ENCODE measurements around the gene FLCN. TPM values are rescaled to one million over a fixed set of nuclear protein-coding genes. Genes with fewer than 3 reads are reported as not detected.

FLCN gene
- total and polyA plus RNA-seq, 4 donors = 8.5 to 46.7 (median 28.4) TPM

DNA sequence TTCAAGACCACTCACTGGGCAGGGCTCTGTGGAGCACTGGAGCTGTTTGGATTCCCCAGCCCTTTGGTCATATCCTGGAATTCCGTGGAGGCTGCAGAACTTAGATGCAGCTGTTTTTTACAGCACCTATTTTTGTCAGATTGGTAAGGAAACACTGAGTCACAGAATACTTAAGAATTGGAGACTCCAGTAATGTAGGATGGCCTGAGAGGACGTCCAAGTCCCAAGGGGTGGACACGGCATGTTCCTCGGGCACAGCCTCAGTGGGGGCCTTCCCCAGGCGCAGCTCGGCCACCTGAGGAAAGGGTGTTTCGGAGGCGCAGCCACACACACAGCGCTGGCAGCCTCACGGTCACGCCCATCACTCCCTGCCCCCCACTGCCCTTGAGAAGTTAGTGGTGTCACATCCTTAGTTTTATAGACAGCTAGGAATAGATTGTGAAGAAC is 45.6 kb downstream of the FLCN start:
- no peak overlapping the region for H3K9ac ChIP-seq (ENCODE audit: low read depth in 1 of 2, low read length in 2 of 2)

DNA sequence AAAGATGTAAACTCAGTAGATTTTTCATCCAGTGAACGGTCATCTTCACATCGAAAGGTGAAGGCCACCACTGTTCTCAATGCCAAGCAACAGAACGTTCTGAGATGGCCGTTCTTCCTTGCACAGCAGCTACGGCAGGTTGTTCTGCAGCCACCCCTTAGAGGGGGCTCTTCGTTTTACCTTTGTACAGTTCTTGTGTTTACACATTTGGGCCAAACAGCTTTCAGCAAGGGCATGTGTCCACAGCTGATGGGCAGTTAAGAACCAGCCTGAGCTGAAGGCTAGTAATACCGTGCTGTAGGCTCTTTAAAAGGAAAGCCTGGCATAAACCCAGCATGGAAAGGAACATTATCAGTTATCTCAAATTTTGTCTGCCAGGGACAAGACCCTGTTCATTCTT is 46.8 kb downstream of the FLCN start:
- H3K36me3 ChIP-seq (ENCODE audit: control insufficient read depth in 4 of 4, insufficient read depth in 3 of 4, low read depth in 1 of 4, low read length in 3 of 4) = peaks cover 0 to 12% (median 1%) of the 10 kb centered on the region in 4 donors
- TF ChIP-seq FOXA1 (IDR thresholded peaks at IDR 0.05) (no peak), JUND (IDR thresholded peaks at IDR 0.05) (no peak), FOXA2 (IDR thresholded peaks at IDR 0.05) (no peak), HNF4A (conservative IDR thresholded peaks at IDR 0.05) (no peak), EGR1 (IDR thresholded peaks at IDR 0.05; ENCODE audit: low read depth in 2 of 2) (no peak), SP1 (IDR thresholded peaks at IDR 0.05) (no peak), RAD21 (IDR thresholded peaks at IDR 0.05) (no peak), GABPA (IDR thresholded peaks at IDR 0.05 in 1 of 2, conservative IDR thresholded peaks at IDR 0.05 in 1 of 2) (no peak), HNF4G (IDR thresholded peaks at IDR 0.05) (no peak), RXRA (IDR thresholded peaks at IDR 0.05) (no peak), NR2F2 (IDR thresholded peaks at IDR 0.05) (no peak), YY1 (IDR thresholded peaks at IDR 0.05) (no peak), TAF1 (conservative IDR thresholded peaks at IDR 0.05) (no peak)
- TF ChIP-seq, protein P1, sequence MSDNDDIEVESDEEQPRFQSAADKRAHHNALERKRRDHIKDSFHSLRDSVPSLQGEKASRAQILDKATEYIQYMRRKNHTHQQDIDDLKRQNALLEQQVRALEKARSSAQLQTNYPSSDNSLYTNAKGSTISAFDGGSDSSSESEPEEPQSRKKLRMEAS (IDR thresholded peaks at IDR 0.05) = no peak
- TF ChIP-seq, protein P2, sequence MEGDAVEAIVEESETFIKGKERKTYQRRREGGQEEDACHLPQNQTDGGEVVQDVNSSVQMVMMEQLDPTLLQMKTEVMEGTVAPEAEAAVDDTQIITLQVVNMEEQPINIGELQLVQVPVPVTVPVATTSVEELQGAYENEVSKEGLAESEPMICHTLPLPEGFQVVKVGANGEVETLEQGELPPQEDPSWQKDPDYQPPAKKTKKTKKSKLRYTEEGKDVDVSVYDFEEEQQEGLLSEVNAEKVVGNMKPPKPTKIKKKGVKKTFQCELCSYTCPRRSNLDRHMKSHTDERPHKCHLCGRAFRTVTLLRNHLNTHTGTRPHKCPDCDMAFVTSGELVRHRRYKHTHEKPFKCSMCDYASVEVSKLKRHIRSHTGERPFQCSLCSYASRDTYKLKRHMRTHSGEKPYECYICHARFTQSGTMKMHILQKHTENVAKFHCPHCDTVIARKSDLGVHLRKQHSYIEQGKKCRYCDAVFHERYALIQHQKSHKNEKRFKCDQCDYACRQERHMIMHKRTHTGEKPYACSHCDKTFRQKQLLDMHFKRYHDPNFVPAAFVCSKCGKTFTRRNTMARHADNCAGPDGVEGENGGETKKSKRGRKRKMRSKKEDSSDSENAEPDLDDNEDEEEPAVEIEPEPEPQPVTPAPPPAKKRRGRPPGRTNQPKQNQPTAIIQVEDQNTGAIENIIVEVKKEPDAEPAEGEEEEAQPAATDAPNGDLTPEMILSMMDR (IDR thresholded peaks at IDR 0.05; ENCODE audit: low read depth, low read length, missing input control) = no peak
- TF ChIP-seq, protein P3, sequence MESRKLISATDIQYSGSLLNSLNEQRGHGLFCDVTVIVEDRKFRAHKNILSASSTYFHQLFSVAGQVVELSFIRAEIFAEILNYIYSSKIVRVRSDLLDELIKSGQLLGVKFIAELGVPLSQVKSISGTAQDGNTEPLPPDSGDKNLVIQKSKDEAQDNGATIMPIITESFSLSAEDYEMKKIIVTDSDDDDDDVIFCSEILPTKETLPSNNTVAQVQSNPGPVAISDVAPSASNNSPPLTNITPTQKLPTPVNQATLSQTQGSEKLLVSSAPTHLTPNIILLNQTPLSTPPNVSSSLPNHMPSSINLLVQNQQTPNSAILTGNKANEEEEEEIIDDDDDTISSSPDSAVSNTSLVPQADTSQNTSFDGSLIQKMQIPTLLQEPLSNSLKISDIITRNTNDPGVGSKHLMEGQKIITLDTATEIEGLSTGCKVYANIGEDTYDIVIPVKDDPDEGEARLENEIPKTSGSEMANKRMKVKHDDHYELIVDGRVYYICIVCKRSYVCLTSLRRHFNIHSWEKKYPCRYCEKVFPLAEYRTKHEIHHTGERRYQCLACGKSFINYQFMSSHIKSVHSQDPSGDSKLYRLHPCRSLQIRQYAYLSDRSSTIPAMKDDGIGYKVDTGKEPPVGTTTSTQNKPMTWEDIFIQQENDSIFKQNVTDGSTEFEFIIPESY (IDR thresholded peaks at IDR 0.05) = no peak
- TF ChIP-seq, protein P4, sequence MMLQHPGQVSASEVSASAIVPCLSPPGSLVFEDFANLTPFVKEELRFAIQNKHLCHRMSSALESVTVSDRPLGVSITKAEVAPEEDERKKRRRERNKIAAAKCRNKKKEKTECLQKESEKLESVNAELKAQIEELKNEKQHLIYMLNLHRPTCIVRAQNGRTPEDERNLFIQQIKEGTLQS (IDR thresholded peaks at IDR 0.05) = no peak
- TF ChIP-seq, protein P5, sequence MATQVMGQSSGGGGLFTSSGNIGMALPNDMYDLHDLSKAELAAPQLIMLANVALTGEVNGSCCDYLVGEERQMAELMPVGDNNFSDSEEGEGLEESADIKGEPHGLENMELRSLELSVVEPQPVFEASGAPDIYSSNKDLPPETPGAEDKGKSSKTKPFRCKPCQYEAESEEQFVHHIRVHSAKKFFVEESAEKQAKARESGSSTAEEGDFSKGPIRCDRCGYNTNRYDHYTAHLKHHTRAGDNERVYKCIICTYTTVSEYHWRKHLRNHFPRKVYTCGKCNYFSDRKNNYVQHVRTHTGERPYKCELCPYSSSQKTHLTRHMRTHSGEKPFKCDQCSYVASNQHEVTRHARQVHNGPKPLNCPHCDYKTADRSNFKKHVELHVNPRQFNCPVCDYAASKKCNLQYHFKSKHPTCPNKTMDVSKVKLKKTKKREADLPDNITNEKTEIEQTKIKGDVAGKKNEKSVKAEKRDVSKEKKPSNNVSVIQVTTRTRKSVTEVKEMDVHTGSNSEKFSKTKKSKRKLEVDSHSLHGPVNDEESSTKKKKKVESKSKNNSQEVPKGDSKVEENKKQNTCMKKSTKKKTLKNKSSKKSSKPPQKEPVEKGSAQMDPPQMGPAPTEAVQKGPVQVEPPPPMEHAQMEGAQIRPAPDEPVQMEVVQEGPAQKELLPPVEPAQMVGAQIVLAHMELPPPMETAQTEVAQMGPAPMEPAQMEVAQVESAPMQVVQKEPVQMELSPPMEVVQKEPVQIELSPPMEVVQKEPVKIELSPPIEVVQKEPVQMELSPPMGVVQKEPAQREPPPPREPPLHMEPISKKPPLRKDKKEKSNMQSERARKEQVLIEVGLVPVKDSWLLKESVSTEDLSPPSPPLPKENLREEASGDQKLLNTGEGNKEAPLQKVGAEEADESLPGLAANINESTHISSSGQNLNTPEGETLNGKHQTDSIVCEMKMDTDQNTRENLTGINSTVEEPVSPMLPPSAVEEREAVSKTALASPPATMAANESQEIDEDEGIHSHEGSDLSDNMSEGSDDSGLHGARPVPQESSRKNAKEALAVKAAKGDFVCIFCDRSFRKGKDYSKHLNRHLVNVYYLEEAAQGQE (IDR thresholded peaks at IDR 0.05) = no peak
- H3K27ac ChIP-seq (ENCODE audit: low read depth in 1 of 2, low read length in 2 of 2) = no peak overlapping the region
- H3K9ac ChIP-seq (ENCODE audit: low read depth in 1 of 2, low read length in 2 of 2) = no peak overlapping the region
- H3K4me1 ChIP-seq (ENCODE audit: control insufficient read depth in 4 of 4, insufficient read depth in 4 of 4, low read length in 3 of 4) = peaks cover 0 to 7% (median 0%) of the 10 kb centered on the region in 4 donors
- H3K9me3 ChIP-seq (ENCODE audit: control insufficient read depth in 4 of 4, low read length in 3 of 4) = no peaks in the 10 kb centered on the region
- no peak for DNase-seq (ENCODE audit: low spot score)
- no peaks in the 10 kb centered on the region for H3K27me3 ChIP-seq (ENCODE audit: control insufficient read depth in 4 of 4, insufficient read depth in 4 of 4, low read length in 3 of 4)
- WGBS = 77% methylated on average over 7 of the region's 7 CpGs
- no peak overlapping the region for H3K4me3 ChIP-seq (ENCODE audit: low read depth in 1 of 3, low read length in 3 of 3)

More for the DNA sequence above, 45.6 kb downstream of the FLCN start:
- WGBS = 82% methylated on average over 11 of the region's 11 CpGs
- Histone ChIP-seq H3K27me3 (ENCODE audit: control insufficient read depth in 4 of 4, insufficient read depth in 4 of 4, low read length in 3 of 4) (no peaks in the 10 kb centered on the region), H3K4me3 (ENCODE audit: low read depth in 1 of 3, low read length in 3 of 3) (no peak overlapping the region), H3K4me1 (ENCODE audit: control insufficient read depth in 4 of 4, insufficient read depth in 4 of 4, low read length in 3 of 4) (peaks cover 0 to 10% (median 1%) of the 10 kb centered on the region in 4 donors), H3K9me3 (ENCODE audit: control insufficient read depth in 4 of 4, low read length in 3 of 4) (no peaks in the 10 kb centered on the region), H3K36me3 (ENCODE audit: control insufficient read depth in 4 of 4, insufficient read depth in 3 of 4, low read depth in 1 of 4, low read length in 3 of 4) (peaks cover 0 to 12% (median 1%) of the 10 kb centered on the region in 4 donors), H3K27ac (ENCODE audit: low read depth in 1 of 2, low read length in 2 of 2) (no peak overlapping the region)
- no peak for DNase-seq (ENCODE audit: low spot score)
- TF ChIP-seq, protein P3 (IDR thresholded peaks at IDR 0.05) = no peak
- peak in 1 of 2 donors; percentile 74 for TF ChIP-seq JUND (IDR thresholded peaks at IDR 0.05)
